Measurements from ENCODE around the gene E2F7.

Gene E2F7

GRCh38 chr12:77053259-77053658 is 12.1 kb downstream of the E2F7 start:
- no peak overlapping the region for H3K9ac ChIP-seq (ENCODE audit: insufficient read length, low read depth)
- no peaks in the 10 kb centered on the region for H3K4me1 ChIP-seq (ENCODE audit: insufficient read depth, insufficient read length)
- H3K9me3 ChIP-seq (ENCODE audit: insufficient read depth, low read length): no peaks in the 10 kb centered on the region
- H3K36me3 ChIP-seq (ENCODE audit: insufficient read depth, insufficient read length, low read length): peaks cover 65% of the 10 kb centered on the region
- no peak overlapping the region for H3K4me3 ChIP-seq (ENCODE audit: insufficient read length, low read depth)
- no peak for TF ChIP-seq SUZ12 (IDR thresholded peaks at IDR 0.05; ENCODE audit: extremely low read depth, insufficient read depth, insufficient read length)
- no peak for TF ChIP-seq YY1 (IDR thresholded peaks at IDR 0.05; ENCODE audit: insufficient read depth, insufficient read length)
- TF ChIP-seq ZNF274 (IDR thresholded peaks at IDR 0.05; ENCODE audit: low read depth, low read length): no peak
- H3K27me3 ChIP-seq (ENCODE audit: insufficient read depth, insufficient read length): no peaks in the 10 kb centered on the region
- DNase-seq (ENCODE audit: low read depth, low spot score): no peak

GRCh38 chr12:77049767-77050353 is 15.5 kb downstream of the E2F7 start:
- peak; percentile 36 for DNase-seq (ENCODE audit: low read depth, low spot score)
- H3K36me3 ChIP-seq (ENCODE audit: insufficient read depth, insufficient read length, low read length): peaks cover 70% of the 10 kb centered on the region
- no peaks in the 10 kb centered on the region for H3K4me1 ChIP-seq (ENCODE audit: insufficient read depth, insufficient read length)

GRCh38 chr12:77047341-77048109 is 17.8 kb downstream of the E2F7 start:
- TF ChIP-seq SUZ12 (IDR thresholded peaks at IDR 0.05; ENCODE audit: extremely low read depth, insufficient read depth, insufficient read length) (no peak), YY1 (IDR thresholded peaks at IDR 0.05; ENCODE audit: insufficient read depth, insufficient read length) (no peak), ZNF274 (IDR thresholded peaks at IDR 0.05; ENCODE audit: low read depth, low read length) (no peak)
- H3K27me3 ChIP-seq (ENCODE audit: insufficient read depth, insufficient read length): no peaks in the 10 kb centered on the region
- H3K4me3 ChIP-seq (ENCODE audit: insufficient read length, low read depth): no peak overlapping the region
- no peaks in the 10 kb centered on the region for H3K9me3 ChIP-seq (ENCODE audit: insufficient read depth, low read length)
- no peak for DNase-seq (ENCODE audit: low read depth, low spot score)
- peaks cover 79% of the 10 kb centered on the region for H3K36me3 ChIP-seq (ENCODE audit: insufficient read depth, insufficient read length, low read length)
- no peaks in the 10 kb centered on the region for H3K4me1 ChIP-seq (ENCODE audit: insufficient read depth, insufficient read length)
- no peak overlapping the region for H3K9ac ChIP-seq (ENCODE audit: insufficient read length, low read depth)

More at GRCh38 chr12:77049767-77050353, 15.5 kb downstream of the E2F7 start:
- no peak for TF ChIP-seq ZNF274 (IDR thresholded peaks at IDR 0.05; ENCODE audit: low read depth, low read length)
- TF ChIP-seq YY1 (IDR thresholded peaks at IDR 0.05; ENCODE audit: insufficient read depth, insufficient read length): no peak
- no peak for TF ChIP-seq SUZ12 (IDR thresholded peaks at IDR 0.05; ENCODE audit: extremely low read depth, insufficient read depth, insufficient read length)
- Histone ChIP-seq H3K9me3 (ENCODE audit: insufficient read depth, low read length) (no peaks in the 10 kb centered on the region), H3K27me3 (ENCODE audit: insufficient read depth, insufficient read length) (no peaks in the 10 kb centered on the region), H3K4me3 (ENCODE audit: insufficient read length, low read depth) (no peak overlapping the region), H3K9ac (ENCODE audit: insufficient read length, low read depth) (no peak overlapping the region)

GRCh38 chr12:77046468-77046867 is 18.9 kb downstream of the E2F7 start:
- no peak for DNase-seq (ENCODE audit: low read depth, low spot score)
- H3K36me3 ChIP-seq (ENCODE audit: insufficient read depth, insufficient read length, low read length): peaks cover 89% of the 10 kb centered on the region
- H3K9me3 ChIP-seq (ENCODE audit: insufficient read depth, low read length): no peaks in the 10 kb centered on the region
- H3K9ac ChIP-seq (ENCODE audit: insufficient read length, low read depth): no peak overlapping the region
- TF ChIP-seq SUZ12 (IDR thresholded peaks at IDR 0.05; ENCODE audit: extremely low read depth, insufficient read depth, insufficient read length): no peak
- no peak for TF ChIP-seq YY1 (IDR thresholded peaks at IDR 0.05; ENCODE audit: insufficient read depth, insufficient read length)
- no peak for TF ChIP-seq ZNF274 (IDR thresholded peaks at IDR 0.05; ENCODE audit: low read depth, low read length)
- no peaks in the 10 kb centered on the region for H3K27me3 ChIP-seq (ENCODE audit: insufficient read depth, insufficient read length)
- no peak overlapping the region for H3K4me3 ChIP-seq (ENCODE audit: insufficient read length, low read depth)
- no peaks in the 10 kb centered on the region for H3K4me1 ChIP-seq (ENCODE audit: insufficient read depth, insufficient read length)

GRCh38 chr12:77045183-77045582 is 20.2 kb downstream of the E2F7 start:
- H3K4me3 ChIP-seq (ENCODE audit: insufficient read length, low read depth): no peak overlapping the region
- no peak overlapping the region for H3K9ac ChIP-seq (ENCODE audit: insufficient read length, low read depth)
- TF ChIP-seq SUZ12 (IDR thresholded peaks at IDR 0.05; ENCODE audit: extremely low read depth, insufficient read depth, insufficient read length) (no peak), ZNF274 (IDR thresholded peaks at IDR 0.05; ENCODE audit: low read depth, low read length) (no peak), YY1 (IDR thresholded peaks at IDR 0.05; ENCODE audit: insufficient read depth, insufficient read length) (no peak)
- H3K9me3 ChIP-seq (ENCODE audit: insufficient read depth, low read length): no peaks in the 10 kb centered on the region
- H3K27me3 ChIP-seq (ENCODE audit: insufficient read depth, insufficient read length): no peaks in the 10 kb centered on the region
- peaks cover 88% of the 10 kb centered on the region for H3K36me3 ChIP-seq (ENCODE audit: insufficient read depth, insufficient read length, low read length)
- DNase-seq (ENCODE audit: low read depth, low spot score): no peak
- H3K4me1 ChIP-seq (ENCODE audit: insufficient read depth, insufficient read length): no peaks in the 10 kb centered on the region

- Histone ChIP-seq H3K4me1 (ENCODE audit: insufficient read depth, insufficient read length) (no peaks in the 10 kb centered on the region), H3K9me3 (ENCODE audit: insufficient read depth, low read length) (no peaks in the 10 kb centered on the region), H3K9ac (ENCODE audit: insufficient read length, low read depth) (no peak overlapping the region), H3K27me3 (ENCODE audit: insufficient read depth, insufficient read length) (no peaks in the 10 kb centered on the region), H3K4me3 (ENCODE audit: insufficient read length, low read depth) (no peak overlapping the region), H3K36me3 (ENCODE audit: insufficient read depth, insufficient read length, low read length) (peaks cover 90% of the 10 kb centered on the region)
- no peak for DNase-seq (ENCODE audit: low read depth, low spot score)
- no peak for TF ChIP-seq YY1 (IDR thresholded peaks at IDR 0.05; ENCODE audit: insufficient read depth, insufficient read length)
- no peak for TF ChIP-seq ZNF274 (IDR thresholded peaks at IDR 0.05; ENCODE audit: low read depth, low read length)
- no peak for TF ChIP-seq SUZ12 (IDR thresholded peaks at IDR 0.05; ENCODE audit: extremely low read depth, insufficient read depth, insufficient read length)
Observed at GRCh38 chr12:77044721-77045120, 20.6 kb downstream of the E2F7 start.

GRCh38 chr12:77042833-77043232 is 22.5 kb downstream of the E2F7 start:
- H3K36me3 ChIP-seq (ENCODE audit: insufficient read depth, insufficient read length, low read length): peaks cover 73% of the 10 kb centered on the region

More at GRCh38 chr12:77042833-77043232, 22.5 kb downstream of the E2F7 start:
- H3K9me3 ChIP-seq (ENCODE audit: insufficient read depth, low read length): peaks cover 12% of the 10 kb centered on the region; the same call in 1 of the 2 replicates
- TF ChIP-seq YY1 (IDR thresholded peaks at IDR 0.05; ENCODE audit: insufficient read depth, insufficient read length) (no peak), SUZ12 (IDR thresholded peaks at IDR 0.05; ENCODE audit: extremely low read depth, insufficient read depth, insufficient read length) (no peak), ZNF274 (IDR thresholded peaks at IDR 0.05; ENCODE audit: low read depth, low read length) (no peak)
- H3K4me3 ChIP-seq (ENCODE audit: insufficient read length, low read depth): no peak overlapping the region
- no peaks in the 10 kb centered on the region for H3K4me1 ChIP-seq (ENCODE audit: insufficient read depth, insufficient read length)
- no peaks in the 10 kb centered on the region for H3K27me3 ChIP-seq (ENCODE audit: insufficient read depth, insufficient read length)
- H3K9ac ChIP-seq (ENCODE audit: insufficient read length, low read depth): no peak overlapping the region
- no peak for DNase-seq (ENCODE audit: low read depth, low spot score)
